Measurements from ENCODE around the gene DECR2. TPM values are rescaled to one million over a fixed set of nuclear protein-coding genes. Genes with fewer than 3 reads are reported as not detected.
"Not testable (repeated sequence)": the region's sequence is repeated elsewhere in the genome, so short reads cannot be mapped to it uniquely, and the experiment has no call there.

Gene DECR2
- total RNA-seq, 2 donors from 2014 or later = 31.8 to 43.5 TPM

DNA sequence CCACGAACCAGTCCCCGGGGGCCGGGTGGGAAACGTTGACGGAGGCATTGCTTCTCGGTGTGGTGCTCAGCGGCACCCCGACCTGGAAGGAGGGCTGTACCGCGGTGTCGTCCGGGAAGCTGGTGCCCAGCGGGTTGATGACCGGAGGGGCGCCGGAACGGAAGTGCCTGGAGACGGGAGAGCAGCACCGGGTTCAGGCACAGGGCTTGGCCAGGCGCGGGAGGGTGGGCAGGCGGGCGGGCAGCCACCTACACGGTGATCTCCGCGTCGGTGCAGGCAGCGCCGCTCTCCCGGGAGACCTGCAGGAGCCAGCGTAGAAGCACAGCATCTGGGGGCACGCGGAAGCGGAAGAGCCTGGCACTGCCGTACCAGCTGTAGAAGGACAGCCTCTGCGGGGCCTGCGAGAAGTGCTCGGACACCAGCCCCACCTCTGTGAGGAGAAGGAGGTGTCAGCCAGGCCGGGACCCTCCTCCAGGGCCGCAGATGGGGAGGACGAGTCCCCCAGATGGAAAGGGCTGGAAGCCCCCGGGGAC is 24.2 kb upstream of the DECR2 start:
- H3K4me1 ChIP-seq (ENCODE audit: control insufficient read depth, insufficient read depth, low read length) = peaks cover 14% of the 10 kb centered on the region
- H3K27ac ChIP-seq (ENCODE audit: low read depth, low read length) = no peak overlapping the region
- TF ChIP-seq, protein P1, sequence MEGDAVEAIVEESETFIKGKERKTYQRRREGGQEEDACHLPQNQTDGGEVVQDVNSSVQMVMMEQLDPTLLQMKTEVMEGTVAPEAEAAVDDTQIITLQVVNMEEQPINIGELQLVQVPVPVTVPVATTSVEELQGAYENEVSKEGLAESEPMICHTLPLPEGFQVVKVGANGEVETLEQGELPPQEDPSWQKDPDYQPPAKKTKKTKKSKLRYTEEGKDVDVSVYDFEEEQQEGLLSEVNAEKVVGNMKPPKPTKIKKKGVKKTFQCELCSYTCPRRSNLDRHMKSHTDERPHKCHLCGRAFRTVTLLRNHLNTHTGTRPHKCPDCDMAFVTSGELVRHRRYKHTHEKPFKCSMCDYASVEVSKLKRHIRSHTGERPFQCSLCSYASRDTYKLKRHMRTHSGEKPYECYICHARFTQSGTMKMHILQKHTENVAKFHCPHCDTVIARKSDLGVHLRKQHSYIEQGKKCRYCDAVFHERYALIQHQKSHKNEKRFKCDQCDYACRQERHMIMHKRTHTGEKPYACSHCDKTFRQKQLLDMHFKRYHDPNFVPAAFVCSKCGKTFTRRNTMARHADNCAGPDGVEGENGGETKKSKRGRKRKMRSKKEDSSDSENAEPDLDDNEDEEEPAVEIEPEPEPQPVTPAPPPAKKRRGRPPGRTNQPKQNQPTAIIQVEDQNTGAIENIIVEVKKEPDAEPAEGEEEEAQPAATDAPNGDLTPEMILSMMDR (conservative IDR thresholded peaks at IDR 0.05) = no peak
- Mint-ChIP-seq H3K4me1 (peaks cover 10% of the 10 kb centered on the region), H3K27me3 (ENCODE audit: insufficient read depth) (no peaks in the 10 kb centered on the region), H3K36me3 (ENCODE audit: low read depth) (peaks cover 13% of the 10 kb centered on the region), H3K4me3 (no peak overlapping the region), H3K9me3 (no peaks in the 10 kb centered on the region), H3K27ac (no peak overlapping the region)
- 92 to 95% methylated on average over 39 to 42 of the region's 42 CpGs for WGBS, 2 experiments (ENCODE audit: insufficient coverage in 1 of 2, insufficient read length in 1 of 2)
- H3K27me3 ChIP-seq (ENCODE audit: control insufficient read depth, insufficient read depth, low read length, poor library complexity, severe bottlenecking) = no peaks in the 10 kb centered on the region
- DNase-seq = no peak
- no peak overlapping the region for H3K9ac ChIP-seq (ENCODE audit: extremely low read depth, low read length, poor library complexity, severe bottlenecking)
- no peak overlapping the region for H3K4me3 ChIP-seq (ENCODE audit: low read length)
- no peaks in the 10 kb centered on the region for H3K9me3 ChIP-seq (ENCODE audit: control insufficient read depth, low read length)
- H3K36me3 ChIP-seq (ENCODE audit: control insufficient read depth, insufficient read depth, low read length) = peaks cover 22% of the 10 kb centered on the region

DNA sequence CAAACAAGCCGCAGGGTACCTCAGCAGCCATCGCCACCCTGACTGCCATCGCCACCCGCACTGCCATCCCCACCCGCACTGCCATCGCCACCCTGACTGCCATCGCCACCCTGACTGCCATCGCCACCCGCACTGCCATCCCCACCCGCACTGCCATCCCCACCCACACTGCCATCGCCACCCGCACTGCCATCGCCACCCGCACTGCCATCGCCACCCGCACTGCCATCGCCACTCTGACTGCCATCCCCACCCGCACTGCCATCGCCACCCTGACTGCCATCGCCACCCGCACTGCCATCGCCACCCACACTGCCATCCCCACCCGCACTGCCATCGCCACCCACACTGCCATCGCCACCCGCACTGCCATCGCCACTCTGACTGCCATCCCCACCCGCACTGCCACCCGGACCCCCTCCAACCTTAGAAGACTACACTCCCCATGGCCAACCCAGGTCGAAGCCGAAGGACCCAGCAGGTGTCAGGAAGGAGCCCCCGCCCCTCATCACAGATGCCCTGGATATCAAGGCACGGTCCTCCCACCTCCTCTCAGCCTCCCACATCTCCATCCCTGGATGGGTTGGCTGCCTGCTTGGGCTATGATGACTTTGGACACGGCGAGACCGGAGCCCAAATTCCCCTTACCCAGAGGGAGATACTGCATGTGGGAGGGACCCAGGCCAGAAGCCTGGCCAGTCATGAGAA is 23.4 kb upstream of the DECR2 start:
- H3K4me1 Mint-ChIP-seq = peaks cover 12% of the 10 kb centered on the region
- peaks cover 22% of the 10 kb centered on the region for H3K36me3 ChIP-seq (ENCODE audit: control insufficient read depth, insufficient read depth, low read length)
- H3K4me1 ChIP-seq (ENCODE audit: control insufficient read depth, insufficient read depth, low read length) = peaks cover 17% of the 10 kb centered on the region
- H3K36me3 Mint-ChIP-seq (ENCODE audit: low read depth) = peaks cover 12% of the 10 kb centered on the region
- DNase-seq; H3K9me3 ChIP-seq (ENCODE audit: control insufficient read depth, low read length); H3K4me3 Mint-ChIP-seq; H3K27me3 ChIP-seq (ENCODE audit: control insufficient read depth, insufficient read depth, low read length, poor library complexity, severe bottlenecking); H3K9ac ChIP-seq (ENCODE audit: extremely low read depth, low read length, poor library complexity, severe bottlenecking); H3K27ac Mint-ChIP-seq; H3K27ac ChIP-seq (ENCODE audit: low read depth, low read length); H3K9me3 Mint-ChIP-seq; H3K27me3 Mint-ChIP-seq (ENCODE audit: insufficient read depth); H3K4me3 ChIP-seq (ENCODE audit: low read length): not testable (repeated sequence)
- 88 to 95% methylated on average over 16 to 26 of the region's 36 CpGs for WGBS, 2 experiments (ENCODE audit: insufficient coverage in 1 of 2, insufficient read length in 1 of 2)

DNA sequence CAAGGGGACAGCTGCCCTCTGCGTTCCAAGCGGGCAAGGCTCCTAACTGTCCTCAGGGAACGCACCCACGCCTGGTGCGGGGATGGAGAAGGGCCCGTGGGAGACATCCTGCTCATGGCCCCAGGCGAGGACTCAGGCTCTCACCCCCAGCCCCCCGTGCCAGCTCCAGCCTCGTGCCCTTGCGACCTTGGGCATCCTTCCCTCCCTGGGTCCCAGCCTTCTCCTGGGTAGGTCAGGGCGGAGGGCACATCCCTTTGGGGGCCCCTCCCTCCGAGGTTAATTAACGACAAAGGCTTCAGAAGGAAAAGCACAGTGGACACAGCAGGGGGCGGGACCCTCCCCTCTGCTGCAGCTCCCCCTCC is 22.9 kb upstream of the DECR2 start:
- no peaks in the 10 kb centered on the region for H3K27me3 Mint-ChIP-seq (ENCODE audit: insufficient read depth)
- Histone ChIP-seq H3K4me3 (ENCODE audit: low read length) (no peak overlapping the region), H3K27ac (ENCODE audit: low read depth, low read length) (no peak overlapping the region), H3K9me3 (ENCODE audit: control insufficient read depth, low read length) (no peaks in the 10 kb centered on the region), H3K9ac (ENCODE audit: extremely low read depth, low read length, poor library complexity, severe bottlenecking) (no peak overlapping the region), H3K4me1 (ENCODE audit: control insufficient read depth, insufficient read depth, low read length) (peaks cover 19% of the 10 kb centered on the region), H3K36me3 (ENCODE audit: control insufficient read depth, insufficient read depth, low read length) (peaks cover 21% of the 10 kb centered on the region), H3K27me3 (ENCODE audit: control insufficient read depth, insufficient read depth, low read length, poor library complexity, severe bottlenecking) (no peaks in the 10 kb centered on the region)
- H3K4me1 Mint-ChIP-seq = peaks cover 17% of the 10 kb centered on the region
- no peaks in the 10 kb centered on the region for H3K9me3 Mint-ChIP-seq
- TF ChIP-seq, protein P1 (conservative IDR thresholded peaks at IDR 0.05) = no peak
- DNase-seq = no peak
- peaks cover 8% of the 10 kb centered on the region for H3K36me3 Mint-ChIP-seq (ENCODE audit: low read depth)
- no peak overlapping the region for H3K27ac Mint-ChIP-seq
- no peak overlapping the region for H3K4me3 Mint-ChIP-seq
- 82 to 88% methylated on average over 6 to 14 of the region's 14 CpGs for WGBS, 2 experiments (ENCODE audit: insufficient coverage in 1 of 2, insufficient read length in 1 of 2)

All from endodermal cell (in vitro differentiated cells).